Activated naive CD4-positive, alpha-beta T cell treated with Interleukin-2 at 50 U/mL for 16 hours (primary cell): ENCODE data around the gene SAMD14.

Source experiments
- DNase-seq: peaks from one replicate; pipeline ENCODE4 v3.0.0-alpha.2; 2020

The SAMD14 gene

DNA sequence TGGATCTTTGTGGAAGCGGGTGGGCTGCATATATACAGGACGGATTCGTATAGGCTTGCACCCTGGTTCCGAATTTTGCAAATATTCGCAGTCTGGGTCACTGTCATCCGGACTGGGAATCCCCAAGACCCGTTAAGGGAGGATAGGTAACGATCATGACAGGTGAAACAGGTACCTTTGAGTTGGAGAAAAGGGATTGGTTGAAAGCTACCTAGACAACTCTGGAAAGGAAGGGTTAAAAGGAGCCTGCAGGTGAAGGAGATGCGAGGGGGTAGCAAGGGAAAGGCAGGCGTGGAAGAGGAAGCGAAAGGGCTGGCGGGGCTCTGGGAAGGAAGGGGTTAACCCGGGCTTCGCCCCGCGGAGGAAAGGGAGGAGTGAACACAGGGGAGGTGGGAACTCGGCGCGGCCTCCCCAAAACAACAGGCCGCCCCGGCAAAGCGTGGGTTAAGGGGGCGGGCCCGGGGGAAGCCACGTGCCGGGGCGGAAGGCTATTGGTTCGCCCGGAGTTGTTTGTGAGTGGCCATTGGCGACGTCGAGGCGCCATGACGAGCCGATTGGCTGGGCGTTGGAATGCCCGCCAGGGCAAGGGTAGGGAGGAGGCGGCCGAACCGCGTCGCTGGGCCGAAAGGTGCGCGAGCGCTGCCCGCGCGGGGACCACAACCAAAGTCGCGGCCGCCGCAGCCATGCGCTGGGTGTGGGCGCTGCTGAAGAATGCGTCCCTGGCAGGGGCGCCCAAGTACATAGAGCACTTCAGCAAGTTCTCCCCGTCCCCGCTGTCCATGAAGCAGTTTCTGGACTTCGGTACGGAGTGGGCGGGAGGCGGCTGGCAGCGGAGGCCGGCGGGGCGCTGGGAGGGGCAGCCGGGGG, 35.0 kb downstream of the SAMD14 start, which contains the start of gene PDK2:
Gene PDK2, plus strand, starts transcription at position 599 of the 867 bp plus-strand sequence. Its CDS starts 85 bp downstream, at position 684.
- DNase-seq, result peak; percentile 97

DNA sequence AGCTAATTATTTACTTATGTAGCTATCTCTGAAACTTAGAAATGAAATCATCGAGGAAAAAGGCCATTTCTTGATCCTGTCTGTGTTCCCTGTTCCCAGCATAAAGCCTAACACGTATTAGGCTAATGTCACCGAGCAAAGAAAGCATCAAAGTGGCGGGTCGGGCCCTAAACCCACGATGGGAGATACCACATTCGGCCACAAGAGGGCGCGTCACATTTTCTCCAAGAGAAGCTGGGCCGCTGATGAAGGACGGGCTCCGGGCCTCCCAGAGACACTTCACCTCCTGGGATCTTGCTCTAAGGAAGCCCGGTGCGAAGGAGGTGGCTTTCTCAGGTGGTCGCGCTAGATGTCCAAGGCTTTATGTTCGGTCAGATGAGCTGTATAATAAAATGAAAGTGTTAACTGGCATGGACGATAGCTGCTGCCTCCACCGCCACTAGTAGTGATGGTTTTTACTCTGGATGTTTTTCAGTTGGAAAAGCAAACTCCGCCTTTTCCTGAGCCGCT, 35.7 kb downstream of the SAMD14 start:
- DNase-seq, result peak; percentile 93

DNA sequence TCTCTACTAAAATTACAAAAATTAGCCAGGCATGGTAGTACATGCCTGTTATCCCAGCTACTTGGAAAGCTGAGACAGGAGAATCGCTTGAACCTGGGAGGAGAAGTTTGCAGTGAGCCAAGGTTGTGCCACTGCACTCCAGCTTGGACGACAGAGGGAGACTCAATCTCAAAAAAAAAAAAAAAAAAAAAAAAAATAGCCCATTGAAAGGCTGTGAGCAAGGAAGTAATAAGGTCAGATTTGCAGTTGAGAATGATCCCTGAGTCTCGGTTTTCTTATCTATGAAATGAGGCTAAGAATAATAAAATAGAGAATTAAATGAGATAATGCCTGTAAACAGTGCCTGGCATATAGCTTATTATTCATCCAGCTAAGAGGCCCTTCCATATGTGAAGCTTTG, 36.2 kb downstream of the SAMD14 start:
- DNase-seq, result no peak

DNA sequence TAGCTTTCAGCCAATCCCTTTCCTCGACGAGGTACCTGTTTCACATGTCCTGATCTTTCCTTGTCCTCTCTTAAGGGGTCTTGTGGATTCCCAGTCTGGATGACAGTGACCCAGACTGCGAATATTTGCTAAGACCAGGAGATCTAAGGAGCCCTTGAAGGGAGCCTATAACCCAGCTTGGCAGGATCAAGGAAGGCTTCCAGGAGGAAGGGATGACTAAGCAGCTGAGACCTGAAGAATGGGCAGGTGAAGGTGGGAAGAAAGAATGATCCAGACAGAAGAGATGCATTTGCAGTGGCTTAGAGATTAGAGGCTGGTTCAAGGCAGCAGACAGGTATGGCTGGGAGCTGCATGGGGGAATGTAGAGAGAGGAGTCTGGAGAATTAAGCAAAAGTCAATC, 36.7 kb downstream of the SAMD14 start:
- no peak for DNase-seq

DNA sequence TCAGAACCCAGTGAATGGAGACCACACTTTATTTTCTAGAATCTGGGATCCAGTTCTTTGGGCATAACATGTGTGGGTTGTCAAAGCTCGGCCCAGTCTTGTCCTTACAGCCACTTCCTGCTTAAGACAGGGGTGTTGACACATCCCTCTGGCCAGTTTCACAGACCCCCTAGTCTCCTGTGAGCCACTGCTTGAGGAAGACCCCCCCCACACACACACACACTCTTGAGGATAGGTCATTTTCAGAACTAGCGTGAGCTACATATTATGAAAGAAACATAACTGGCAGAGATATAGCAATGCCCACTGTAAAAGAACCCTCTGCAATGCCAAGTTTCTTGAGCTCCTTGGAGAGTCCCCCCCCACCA, 38.1 kb downstream of the SAMD14 start:
- no peak for DNase-seq

DNA sequence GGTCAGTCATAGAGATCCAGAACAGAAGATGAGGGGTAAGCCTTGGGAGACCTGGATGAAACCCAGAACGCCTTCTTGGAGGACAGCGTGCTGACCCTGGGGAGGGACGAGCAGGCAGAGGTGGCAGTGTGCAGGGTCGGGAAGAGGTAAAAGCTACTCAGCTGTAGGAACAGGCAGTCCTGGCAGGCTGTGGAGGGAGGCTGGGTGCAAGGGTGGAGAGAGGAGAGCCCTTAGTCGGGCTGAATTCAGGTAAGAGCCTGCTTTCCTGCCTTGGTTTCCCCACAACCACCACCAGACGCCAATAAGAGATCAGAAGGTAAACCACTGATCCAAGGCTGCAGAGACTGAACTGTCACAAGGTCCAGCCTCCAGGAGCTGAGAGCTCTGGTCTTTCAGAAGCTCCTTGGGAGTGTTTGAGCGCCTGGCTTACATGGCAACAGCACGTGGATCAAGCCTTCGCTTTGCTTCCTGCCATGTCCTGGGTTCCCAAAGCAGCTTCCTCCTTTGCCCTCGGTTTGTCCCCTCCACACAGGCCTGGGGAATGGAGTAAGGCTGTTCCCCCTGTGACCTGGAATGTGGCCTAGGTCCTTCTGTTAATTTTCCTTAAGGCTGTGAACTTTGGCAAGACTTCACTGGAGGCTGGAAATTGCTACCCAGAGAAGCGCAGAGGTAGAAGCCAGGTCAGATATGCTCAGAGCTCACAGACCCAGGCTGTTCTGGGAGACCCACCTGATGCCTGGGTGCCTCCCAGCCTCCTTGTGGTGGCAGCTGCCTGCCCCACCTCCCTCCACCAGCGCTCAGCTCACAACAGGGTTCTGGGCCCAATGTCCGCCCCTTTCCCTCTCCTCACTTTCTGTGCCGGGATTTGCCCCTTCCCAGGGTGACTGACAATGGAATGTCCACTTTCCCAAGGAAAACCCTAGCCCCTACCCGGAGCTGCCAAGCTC, 38.7 kb downstream of the SAMD14 start:
- no peak for DNase-seq

DNA sequence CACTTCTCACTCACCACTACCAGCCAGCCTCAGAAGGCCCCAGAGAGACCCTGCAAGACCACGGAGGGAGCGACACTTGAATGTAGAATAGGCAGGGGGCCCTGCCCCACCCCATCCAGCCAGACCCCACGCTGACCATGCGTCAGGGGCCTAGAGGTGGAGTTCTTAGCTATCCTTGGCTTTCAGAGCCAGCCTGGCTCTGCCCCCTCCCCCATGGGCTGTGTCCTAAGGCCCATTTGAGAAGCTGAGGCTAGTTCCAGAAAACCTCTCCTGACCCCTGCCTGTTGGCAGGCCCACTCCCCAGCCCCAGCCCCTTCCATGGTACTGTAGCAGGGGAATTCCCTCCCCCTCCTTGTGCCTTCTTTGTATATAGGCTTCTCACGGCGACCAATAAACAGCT, 39.9 kb downstream of the SAMD14 start:
- DNase-seq, result no peak

DNA sequence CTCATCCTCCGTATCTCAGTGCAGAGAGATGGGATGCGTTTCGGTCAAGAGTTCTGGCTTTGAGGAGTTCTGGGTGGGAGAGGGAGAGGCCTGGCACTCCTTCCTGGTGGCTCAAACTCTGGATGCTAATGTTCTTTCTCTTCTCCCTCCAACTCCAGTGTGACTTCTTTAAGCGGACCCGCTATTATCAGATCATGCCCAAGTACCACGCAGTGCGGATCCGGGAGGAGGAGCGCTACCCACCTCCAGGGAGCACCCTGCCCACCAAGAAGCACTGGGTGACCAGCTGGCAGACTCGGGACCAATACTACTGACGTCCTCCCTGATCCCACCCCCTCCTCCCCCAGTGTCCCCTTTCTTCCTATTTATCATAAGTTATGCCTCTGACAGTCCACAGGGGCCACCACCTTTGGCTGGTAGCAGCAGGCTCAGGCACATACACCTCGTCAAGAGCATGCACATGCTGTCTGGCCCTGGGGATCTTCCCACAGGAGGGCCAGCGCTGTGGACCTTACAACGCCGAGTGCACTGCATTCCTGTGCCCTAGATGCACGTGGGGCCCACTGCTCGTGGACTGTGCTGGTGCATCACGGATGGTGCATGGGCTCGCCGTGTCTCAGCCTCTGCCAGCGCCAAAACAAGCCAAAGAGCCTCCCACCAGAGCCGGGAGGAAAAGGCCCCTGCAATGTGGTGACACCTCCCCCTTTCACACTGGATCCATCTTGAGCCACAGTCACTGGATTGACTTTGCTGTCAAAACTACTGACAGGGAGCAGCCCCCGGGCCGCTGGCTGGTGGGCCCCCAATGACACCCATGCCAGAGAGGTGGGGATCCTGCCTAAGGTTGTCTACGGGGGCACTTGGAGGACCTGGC, 40.8 kb downstream of the SAMD14 start:
- no peak for DNase-seq

DNA sequence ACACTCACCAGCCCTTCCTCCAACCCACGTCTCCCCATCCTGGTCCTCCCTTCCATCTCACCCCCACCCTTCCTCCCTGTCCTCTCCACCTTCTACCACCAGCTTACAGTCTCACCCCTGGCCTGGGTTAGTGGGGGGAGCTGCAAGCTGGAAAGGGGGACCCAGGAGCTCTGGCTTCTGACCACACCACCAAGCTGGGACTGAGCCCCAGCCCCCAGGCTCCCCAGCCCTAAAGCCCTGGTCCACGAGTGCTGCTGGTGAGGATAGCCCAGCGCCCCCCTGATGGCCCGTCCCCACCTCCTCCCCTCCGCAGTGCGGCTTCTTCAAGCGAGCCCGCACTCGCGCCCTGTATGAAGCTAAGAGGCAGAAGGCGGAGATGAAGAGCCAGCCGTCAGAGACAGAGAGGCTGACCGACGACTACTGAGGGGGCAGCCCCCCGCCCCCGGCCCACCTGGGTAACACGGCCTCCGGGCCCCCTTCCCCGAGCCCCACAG, 42.0 kb downstream of the SAMD14 start:
- DNase-seq, result no peak

DNA sequence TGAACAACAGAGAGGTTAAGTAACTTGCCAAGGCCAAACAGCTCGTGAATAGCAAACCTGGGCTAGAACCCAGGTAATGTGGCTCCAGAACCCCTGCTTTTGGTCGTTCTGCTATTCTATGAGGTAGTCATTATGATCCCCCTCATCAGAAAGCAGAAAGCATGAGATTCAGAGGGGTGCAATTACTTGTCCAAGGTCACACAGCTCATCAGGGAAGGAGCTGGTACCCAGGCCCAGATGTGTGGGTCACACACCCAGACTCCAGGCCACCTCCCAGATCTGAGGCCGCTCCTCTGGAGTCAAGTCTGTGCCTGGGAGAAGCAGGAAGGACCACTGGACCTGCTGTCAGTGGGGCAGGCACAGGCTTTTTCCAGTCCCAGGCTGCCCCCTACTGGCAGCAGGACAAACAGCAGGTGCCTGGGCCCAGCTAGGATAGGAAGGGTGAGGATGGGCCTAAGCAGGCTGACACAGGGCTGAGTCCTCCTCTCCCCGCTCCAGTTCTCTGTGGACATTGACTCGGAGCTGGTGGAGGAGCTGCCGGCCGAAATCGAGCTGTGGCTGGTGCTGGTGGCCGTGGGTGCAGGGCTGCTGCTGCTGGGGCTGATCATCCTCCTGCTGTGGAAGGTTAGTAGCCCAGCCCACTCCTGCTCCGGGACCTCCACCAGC, 42.6 kb downstream of the SAMD14 start:
- peak; percentile 78 for DNase-seq

DNA sequence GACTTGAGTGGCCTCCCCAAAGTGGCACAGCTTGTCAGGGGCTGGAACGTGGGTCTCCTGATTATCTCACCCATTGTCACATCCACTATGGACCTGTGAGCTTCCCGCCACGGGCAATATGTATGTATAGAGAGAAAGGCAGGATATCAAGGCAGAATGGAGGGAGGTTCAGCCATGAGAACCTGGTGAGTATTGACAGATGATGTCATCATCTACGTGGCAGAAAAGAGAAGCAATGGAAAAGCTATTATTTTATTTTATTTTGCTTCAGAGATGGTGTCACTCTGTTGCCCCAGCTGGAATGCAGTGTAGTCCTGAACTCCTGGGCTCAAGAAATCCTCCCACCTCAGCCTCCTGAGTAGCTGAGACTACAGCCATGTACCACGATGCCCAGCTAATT, 48.2 kb downstream of the SAMD14 start:
- DNase-seq, result no peak

DNA sequence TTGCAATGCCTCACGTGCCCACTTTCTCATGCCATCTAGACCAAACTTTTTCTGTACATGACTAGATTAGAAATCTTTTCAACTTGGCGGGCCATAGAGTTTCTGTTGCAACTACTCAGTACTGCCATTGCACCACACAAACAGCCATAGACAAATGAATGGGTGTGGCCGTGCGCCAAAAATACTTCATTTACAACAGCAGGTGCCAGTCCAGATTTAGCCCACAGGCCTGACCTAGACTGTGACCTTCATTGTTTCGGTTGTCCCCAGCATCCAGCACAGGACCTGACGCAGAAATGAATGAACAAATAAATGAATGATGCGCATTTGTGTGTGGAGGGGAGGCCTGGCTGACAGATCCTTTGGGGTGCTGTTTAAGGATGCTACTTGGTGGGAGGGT, 49.1 kb downstream of the SAMD14 start:
- DNase-seq, result no peak

DNA sequence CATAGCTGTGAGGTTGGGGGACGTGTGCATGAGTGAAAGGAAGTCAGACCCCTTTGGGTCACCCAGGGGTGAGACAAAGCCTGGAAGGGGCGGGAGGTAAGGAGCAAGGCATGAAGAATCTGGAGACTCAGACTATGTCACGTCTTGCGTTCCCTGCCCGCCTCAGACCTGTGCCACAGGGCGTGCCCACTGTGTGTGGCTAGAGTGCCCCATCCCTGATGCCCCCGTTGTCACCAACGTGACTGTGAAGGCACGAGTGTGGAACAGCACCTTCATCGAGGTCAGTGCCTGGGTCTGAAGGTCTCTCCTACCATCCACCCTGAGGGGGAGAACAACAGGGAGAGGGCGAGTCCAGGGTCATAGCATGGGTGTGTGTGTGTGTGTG, 49.9 kb downstream of the SAMD14 start:
- no peak for DNase-seq

DNA sequence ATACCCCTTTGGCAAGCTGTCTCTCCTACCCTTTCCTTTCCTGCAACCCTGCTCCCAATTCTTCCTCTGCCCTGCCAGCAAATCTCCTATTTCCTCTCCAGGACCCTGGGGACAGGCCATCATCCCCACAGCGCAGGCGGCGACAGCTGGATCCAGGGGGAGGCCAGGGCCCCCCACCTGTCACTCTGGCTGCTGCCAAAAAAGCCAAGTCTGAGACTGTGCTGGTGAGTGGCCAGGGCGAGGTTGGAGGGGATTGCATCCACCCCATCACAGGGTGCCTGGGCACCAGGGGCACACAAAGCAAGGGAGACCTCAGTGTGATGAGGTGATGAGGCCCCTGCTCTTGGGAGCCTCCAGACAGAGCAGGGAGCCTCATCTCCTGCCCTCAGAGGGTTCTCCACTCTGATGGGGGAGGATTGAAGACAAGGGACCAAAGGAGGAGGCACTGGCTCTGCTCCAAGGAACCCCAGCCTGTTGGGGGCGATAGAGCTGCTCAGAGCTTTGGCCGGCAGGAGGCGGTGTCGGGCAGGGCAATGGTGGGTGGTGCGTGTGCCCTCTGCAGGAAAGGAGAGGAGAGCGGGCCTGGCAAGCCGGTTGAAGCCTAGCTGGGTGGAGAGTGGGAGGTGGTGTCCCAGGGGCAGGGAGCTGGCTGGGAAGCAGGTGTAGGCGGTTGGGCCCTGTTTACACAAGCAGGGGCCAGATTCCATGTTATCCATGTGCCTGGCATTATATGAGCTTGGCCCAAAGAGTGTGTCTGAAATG, 50.4 kb downstream of the SAMD14 start:
- peak; percentile 26 for DNase-seq

DNA sequence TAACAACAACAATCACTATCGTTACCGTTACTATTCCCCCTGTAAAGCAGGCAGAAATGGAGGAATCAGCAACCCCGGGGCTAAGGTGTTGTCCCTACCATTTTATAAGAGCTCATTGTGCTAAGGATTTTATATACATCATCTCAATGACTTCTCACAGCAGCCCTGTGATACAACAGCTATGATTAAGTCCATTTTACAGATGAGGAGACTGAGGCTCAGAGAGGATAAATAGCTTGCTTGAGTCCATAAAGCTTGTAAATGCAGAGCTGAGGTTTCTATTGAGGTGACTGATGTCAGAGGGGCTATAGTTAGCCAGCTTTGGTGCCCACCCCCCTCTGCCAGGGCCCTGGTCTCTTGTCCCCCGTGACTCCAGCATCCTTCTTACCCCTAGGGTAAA, 51.5 kb downstream of the SAMD14 start:
- no peak for DNase-seq

DNA sequence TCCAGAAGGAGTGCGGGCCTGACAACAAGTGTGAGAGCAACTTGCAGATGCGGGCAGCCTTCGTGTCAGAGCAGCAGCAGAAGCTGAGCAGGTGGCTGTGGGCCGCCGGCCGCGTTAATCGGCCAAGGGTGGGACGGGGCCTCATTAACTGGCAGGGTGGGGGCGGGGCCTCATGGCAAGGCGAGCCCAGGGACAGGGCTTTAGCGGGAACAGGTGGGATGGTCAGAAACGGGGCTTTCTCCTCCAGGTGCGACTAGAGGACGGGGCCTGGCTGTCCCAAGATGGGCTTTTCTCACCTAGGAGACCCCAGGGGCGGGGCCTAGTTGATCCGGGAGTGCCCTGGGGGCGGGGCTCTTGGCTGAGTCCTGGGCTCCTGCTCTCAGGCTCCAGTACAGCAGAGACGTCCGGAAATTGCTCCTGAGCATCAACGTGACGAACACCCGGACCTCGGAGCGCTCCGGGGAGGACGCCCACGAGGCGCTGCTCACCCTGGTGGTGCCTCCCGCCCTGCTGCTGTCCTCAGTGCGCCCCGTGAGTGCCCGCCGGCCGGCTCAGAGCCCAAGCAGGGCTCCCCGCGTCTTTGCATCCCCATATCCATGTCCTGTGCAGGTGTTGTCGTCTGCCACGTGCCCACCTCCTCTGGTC, 53.2 kb downstream of the SAMD14 start:
- no peak for DNase-seq

DNA sequence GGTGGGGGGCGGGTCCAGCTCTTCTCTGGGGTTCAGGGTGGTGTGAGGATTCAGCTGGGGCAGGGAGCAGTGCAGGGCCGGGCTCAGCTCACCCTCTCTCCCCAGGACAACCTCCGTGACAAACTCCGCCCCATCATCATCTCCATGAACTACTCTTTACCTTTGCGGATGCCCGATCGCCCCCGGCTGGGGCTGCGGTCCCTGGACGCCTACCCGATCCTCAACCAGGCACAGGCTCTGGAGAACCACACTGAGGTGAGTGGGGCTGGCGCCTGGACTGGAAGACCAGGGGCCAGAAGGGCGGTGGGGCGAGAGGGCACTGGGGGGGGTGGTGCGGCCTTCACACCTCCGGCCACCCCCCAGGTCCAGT, 53.8 kb downstream of the SAMD14 start:
- no peak for DNase-seq

DNA sequence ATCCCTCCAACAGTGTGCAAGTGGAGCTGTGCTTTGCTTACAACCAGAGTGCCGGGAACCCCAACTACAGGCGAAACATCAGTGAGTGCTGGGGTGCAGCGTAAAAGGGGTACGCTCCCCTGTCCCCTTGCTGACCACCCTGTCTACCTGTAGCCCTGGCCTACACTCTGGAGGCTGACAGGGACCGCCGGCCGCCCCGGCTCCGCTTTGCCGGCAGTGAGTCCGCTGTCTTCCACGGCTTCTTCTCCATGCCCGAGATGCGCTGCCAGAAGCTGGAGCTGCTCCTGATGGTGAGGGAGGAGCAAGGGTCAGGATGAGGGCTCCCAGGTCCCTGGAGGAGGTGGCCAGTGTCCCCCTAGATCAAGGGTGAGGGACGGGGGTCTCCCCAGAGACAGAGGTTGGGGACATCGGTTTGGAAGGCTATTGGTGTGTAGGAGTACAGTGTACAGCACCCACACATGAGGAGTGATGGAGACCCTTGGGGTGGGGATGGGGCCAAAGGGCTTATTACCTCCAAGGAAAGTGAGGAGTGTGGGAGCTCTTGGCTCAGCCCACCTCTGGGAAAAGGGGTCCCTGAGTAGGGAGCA, 54.4 kb downstream of the SAMD14 start:
- no peak for DNase-seq

DNA sequence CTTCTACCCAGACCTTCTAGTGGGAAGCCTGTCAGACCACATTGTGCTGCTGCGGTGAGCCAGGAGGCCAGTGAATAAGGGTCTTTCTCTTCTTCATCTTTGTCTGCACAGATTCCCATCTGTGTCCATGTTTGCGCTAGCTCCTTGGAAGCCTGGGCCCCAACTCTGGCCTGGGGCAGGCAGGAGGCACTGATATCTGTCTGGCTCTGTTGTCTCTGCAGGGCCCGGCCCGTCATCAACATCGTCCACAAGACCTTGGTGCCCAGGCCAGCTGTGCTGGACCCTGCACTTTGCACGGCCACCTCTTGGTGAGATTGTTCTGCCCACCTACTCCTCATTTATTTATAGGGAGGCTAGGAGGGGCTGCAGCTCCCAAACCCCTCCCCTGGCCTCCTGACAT, 55.7 kb downstream of the SAMD14 start:
- DNase-seq, result no peak

DNA sequence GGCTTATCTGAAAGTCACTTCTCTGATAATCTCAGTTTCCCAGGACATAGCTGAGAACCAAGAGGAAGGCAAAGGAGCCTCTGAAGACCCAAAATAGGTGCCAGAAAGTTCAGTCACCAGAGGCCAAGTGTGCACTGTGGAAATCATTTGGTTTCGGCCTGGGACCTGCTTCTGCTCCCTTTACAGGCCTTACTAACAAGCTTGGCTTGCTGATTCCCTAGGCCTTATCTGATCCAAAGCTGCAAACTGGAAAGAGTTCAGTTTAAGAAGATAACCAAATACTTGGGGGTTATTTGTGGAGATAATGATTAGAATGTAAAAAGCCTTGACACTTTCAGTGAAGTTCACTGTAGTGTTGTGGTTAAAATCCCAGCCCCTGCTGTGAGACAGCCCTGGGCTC, 57.0 kb downstream of the SAMD14 start:
- DNase-seq, result no peak
